HEK293 (cell line): ENCODE data around the gene SLC19A2.

Source experiments
- BCL11B ChIP-seq: fragments of 450-650 bp; formaldehyde crosslinking; IDR thresholded peaks from 2 replicates; pipeline ENCODE4 v1.5.1; 2016; ENCODE audit warnings: low read depth, missing biosample characterization, missing genetic modification characterization
- KLF10 ChIP-seq: fragments of 450-650 bp; IDR thresholded peaks from 2 replicates; pipeline ENCODE4 v1.5.1; 2018; ENCODE audit warnings: missing biosample characterization, mild to moderate bottlenecking, missing genetic modification characterization
- MEIS1 ChIP-seq: sonication (generic); formaldehyde crosslinking; IDR thresholded peaks from 2 replicates; pipeline ENCODE4 v1.8.1; 2022; ENCODE audit warnings: missing genetic modification reagents, mild to moderate bottlenecking, borderline replicate concordance
- PRDM1 ChIP-seq: fragments of 450-650 bp; formaldehyde crosslinking; IDR thresholded peaks from 2 replicates; pipeline ENCODE4; 2016; ENCODE audit warnings: missing biosample characterization, missing genetic modification characterization
- REPIN1 ChIP-seq: fragments of 450-650 bp; formaldehyde crosslinking; IDR thresholded peaks from 2 replicates; pipeline ENCODE4 v1.5.1; 2017; ENCODE audit warnings: missing biosample characterization, missing genetic modification characterization, low read depth
- SCRT1 ChIP-seq: fragments of 450-650 bp; formaldehyde crosslinking; IDR thresholded peaks from 2 replicates; pipeline ENCODE4 v1.5.1; 2016; ENCODE audit warnings: missing biosample characterization, missing genetic modification characterization, borderline replicate concordance
- ZBTB20 ChIP-seq: fragments of 450-650 bp; formaldehyde crosslinking; IDR thresholded peaks from 2 replicates; pipeline ENCODE4 v1.5.1; 2016; ENCODE audit warnings: missing biosample characterization, missing genetic modification characterization
- ZBTB8A ChIP-seq: fragments of 450-650 bp; formaldehyde crosslinking; IDR thresholded peaks from 2 replicates; pipeline ENCODE4 v1.5.1; 2016; ENCODE audit warnings: missing biosample characterization, missing genetic modification characterization
- ZNF121 ChIP-seq: fragments of 450-650 bp; formaldehyde crosslinking; IDR thresholded peaks from 2 replicates; pipeline ENCODE4 v1.5.1; 2016; ENCODE audit warnings: missing biosample characterization, missing genetic modification characterization
- ZNF133 ChIP-seq: fragments of 450-650 bp; formaldehyde crosslinking; IDR thresholded peaks from 2 replicates; pipeline ENCODE4 v1.5.1; 2016; ENCODE audit warnings: missing biosample characterization, missing genetic modification characterization
- ZNF292 ChIP-seq: fragments of 450-650 bp; formaldehyde crosslinking; IDR thresholded peaks from 2 replicates; pipeline ENCODE4 v1.5.1; 2016; ENCODE audit warnings: low read depth, missing biosample characterization, missing genetic modification characterization, borderline replicate concordance
- ZNF501 ChIP-seq: fragments of 450-650 bp; formaldehyde crosslinking; IDR thresholded peaks from 2 replicates; pipeline ENCODE4 v1.5.1; 2016; ENCODE audit warnings: missing biosample characterization, missing genetic modification characterization
- ZNF529 ChIP-seq: fragments of 450-650 bp; formaldehyde crosslinking; IDR thresholded peaks from 2 replicates; pipeline ENCODE4 v1.5.1; 2017; ENCODE audit warnings: missing genetic modification characterization, missing biosample characterization; ENCODE audit not compliant: insufficient replicate concordance
- ZNF548 ChIP-seq: fragments of 450-650 bp; formaldehyde crosslinking; IDR thresholded peaks from 2 replicates; pipeline ENCODE4 v1.5.1; 2016; ENCODE audit warnings: missing biosample characterization, missing genetic modification characterization
- ZNF558 ChIP-seq: fragments of 450-650 bp; formaldehyde crosslinking; IDR thresholded peaks from 2 replicates; pipeline ENCODE4 v1.5.1; 2016; ENCODE audit warnings: missing biosample characterization, missing genetic modification characterization
- ZNF747 ChIP-seq: fragments of 450-650 bp; formaldehyde crosslinking; IDR thresholded peaks from 2 replicates; pipeline ENCODE4 v1.5.1; 2016; ENCODE audit warnings: missing biosample characterization, missing genetic modification characterization
- ZNF76 ChIP-seq: fragments of 450-650 bp; formaldehyde crosslinking; IDR thresholded peaks from 2 replicates; pipeline ENCODE4; 2016; ENCODE audit warnings: low read depth, missing biosample characterization, missing genetic modification characterization, borderline replicate concordance
- ZSCAN23 ChIP-seq: fragments of 450-650 bp; formaldehyde crosslinking; IDR thresholded peaks from 2 replicates; pipeline ENCODE4 v1.5.1; 2016; ENCODE audit warnings: missing biosample characterization, missing genetic modification characterization
- TF ChIP-seq, protein P1 (sequence below): fragments of 450-650 bp; formaldehyde crosslinking; IDR thresholded peaks from 2 replicates; pipeline ENCODE4 v1.5.1; 2016; ENCODE audit warnings: missing biosample characterization, missing genetic modification characterization
- TF ChIP-seq, protein P2 (sequence below): sonication (generic); formaldehyde crosslinking; IDR thresholded peaks from 2 replicates; pipeline ENCODE4 v1.8.1; 2022; ENCODE audit warnings: mild to moderate bottlenecking, moderate library complexity, missing genetic modification reagents
- TF ChIP-seq, protein P3 (sequence below): fragments of 450-650 bp; formaldehyde crosslinking; IDR thresholded peaks from 2 replicates; pipeline ENCODE4 v1.5.1; 2016; ENCODE audit warnings: missing biosample characterization, missing genetic modification characterization
- TF ChIP-seq, protein P4 (sequence below): fragments of 450-650 bp; IDR thresholded peaks from 2 replicates; pipeline ENCODE4 v1.5.1; 2018; ENCODE audit warnings: missing biosample characterization, mild to moderate bottlenecking, missing genetic modification characterization
- TF ChIP-seq, protein P5 (sequence below): fragments of 450-650 bp; formaldehyde crosslinking; IDR thresholded peaks from 2 replicates; pipeline ENCODE4 v1.5.1; 2016; ENCODE audit warnings: missing biosample characterization, missing genetic modification characterization
- TF ChIP-seq, protein P6 (sequence below): fragments of 450-650 bp; formaldehyde crosslinking; IDR thresholded peaks from 2 replicates; pipeline ENCODE4 v1.5.1; 2016; ENCODE audit warnings: missing biosample characterization, missing genetic modification characterization, low read depth
- TF ChIP-seq, protein P7 (sequence below): fragments of 450-650 bp; formaldehyde crosslinking; optimal IDR thresholded peaks from 2 replicates; pipeline ENCODE3; 2016; ENCODE audit warnings: missing biosample characterization, mild to moderate bottlenecking, missing genetic modification characterization

Gene SLC19A2

DNA sequence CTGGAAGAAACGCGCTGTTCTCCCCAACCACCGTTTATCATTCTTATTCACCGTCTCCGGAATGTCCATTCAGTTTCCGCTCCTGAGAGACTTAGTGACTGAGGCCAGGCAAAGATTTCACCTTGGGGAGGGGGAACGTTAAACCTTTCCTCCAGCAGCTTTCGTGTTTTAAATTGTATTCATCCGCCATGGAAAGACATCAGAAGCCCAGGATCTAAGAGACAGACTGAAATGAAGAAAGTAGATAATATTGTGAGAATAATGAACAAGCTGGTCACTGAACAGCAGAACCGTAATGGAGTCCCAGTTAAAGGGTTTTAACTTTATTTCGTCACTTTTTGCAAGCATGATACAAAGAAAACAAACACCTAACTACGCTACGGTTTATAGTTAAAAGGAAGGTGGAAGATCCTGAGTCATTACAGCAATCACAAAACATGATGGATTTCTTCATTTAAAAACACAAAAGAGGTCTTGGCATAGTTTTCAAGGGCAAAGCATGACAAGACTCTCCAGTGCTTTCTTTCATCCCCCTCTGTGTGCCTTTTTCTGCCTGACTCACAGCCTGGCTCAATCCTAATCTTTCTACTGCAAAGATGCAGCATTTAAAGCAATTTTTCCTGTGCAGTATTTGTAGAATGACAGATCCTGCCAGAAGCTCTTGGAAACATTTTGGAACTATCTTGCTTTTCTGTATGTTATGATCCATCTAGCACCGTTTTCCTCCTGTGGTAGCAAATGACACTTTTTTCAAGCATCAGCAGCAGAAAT is 722 bp upstream of the SLC19A2 start (continued):
- TF ChIP-seq, protein P1, sequence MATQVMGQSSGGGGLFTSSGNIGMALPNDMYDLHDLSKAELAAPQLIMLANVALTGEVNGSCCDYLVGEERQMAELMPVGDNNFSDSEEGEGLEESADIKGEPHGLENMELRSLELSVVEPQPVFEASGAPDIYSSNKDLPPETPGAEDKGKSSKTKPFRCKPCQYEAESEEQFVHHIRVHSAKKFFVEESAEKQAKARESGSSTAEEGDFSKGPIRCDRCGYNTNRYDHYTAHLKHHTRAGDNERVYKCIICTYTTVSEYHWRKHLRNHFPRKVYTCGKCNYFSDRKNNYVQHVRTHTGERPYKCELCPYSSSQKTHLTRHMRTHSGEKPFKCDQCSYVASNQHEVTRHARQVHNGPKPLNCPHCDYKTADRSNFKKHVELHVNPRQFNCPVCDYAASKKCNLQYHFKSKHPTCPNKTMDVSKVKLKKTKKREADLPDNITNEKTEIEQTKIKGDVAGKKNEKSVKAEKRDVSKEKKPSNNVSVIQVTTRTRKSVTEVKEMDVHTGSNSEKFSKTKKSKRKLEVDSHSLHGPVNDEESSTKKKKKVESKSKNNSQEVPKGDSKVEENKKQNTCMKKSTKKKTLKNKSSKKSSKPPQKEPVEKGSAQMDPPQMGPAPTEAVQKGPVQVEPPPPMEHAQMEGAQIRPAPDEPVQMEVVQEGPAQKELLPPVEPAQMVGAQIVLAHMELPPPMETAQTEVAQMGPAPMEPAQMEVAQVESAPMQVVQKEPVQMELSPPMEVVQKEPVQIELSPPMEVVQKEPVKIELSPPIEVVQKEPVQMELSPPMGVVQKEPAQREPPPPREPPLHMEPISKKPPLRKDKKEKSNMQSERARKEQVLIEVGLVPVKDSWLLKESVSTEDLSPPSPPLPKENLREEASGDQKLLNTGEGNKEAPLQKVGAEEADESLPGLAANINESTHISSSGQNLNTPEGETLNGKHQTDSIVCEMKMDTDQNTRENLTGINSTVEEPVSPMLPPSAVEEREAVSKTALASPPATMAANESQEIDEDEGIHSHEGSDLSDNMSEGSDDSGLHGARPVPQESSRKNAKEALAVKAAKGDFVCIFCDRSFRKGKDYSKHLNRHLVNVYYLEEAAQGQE (tag by site-specific recombination) = peak; percentile 53
- TF ChIP-seq ZNF133 (tag by site-specific recombination) (no peak), KLF10 (tag by site-specific recombination) (no peak; the same call in 1 of the 2 replicates), ZNF501 (tag by site-specific recombination) (peak; percentile 66; the same call in 1 of the 2 replicates), ZSCAN23 (no peak), PRDM1 (tag by site-specific recombination) (peak; percentile 83), ZNF529 (tag by site-specific recombination) (no peak), SCRT1 (0 out of 2 replicates have a peak, but pooled peaks have one; percentile 6), BCL11B (tag by site-specific recombination) (no peak), ZNF76 (tag by site-specific recombination) (no peak; the same call in 1 of the 2 replicates), ZBTB8A (tag by site-specific recombination) (no peak), ZBTB20 (tag by site-specific recombination) (no peak; the same call in 1 of the 2 replicates), MEIS1 (no peak), ZNF121 (tag by site-specific recombination) (no peak), ZNF548 (tag by site-specific recombination) (no peak), REPIN1 (tag by site-specific recombination) (peak; percentile 91; the same call in 1 of the 2 replicates), ZNF747 (tag by site-specific recombination) (no peak), ZNF558 (tag by site-specific recombination) (peak; percentile 35; the same call in 1 of the 2 replicates), ZNF292 (tag by site-specific recombination) (no peak)
- TF ChIP-seq, protein P2, sequence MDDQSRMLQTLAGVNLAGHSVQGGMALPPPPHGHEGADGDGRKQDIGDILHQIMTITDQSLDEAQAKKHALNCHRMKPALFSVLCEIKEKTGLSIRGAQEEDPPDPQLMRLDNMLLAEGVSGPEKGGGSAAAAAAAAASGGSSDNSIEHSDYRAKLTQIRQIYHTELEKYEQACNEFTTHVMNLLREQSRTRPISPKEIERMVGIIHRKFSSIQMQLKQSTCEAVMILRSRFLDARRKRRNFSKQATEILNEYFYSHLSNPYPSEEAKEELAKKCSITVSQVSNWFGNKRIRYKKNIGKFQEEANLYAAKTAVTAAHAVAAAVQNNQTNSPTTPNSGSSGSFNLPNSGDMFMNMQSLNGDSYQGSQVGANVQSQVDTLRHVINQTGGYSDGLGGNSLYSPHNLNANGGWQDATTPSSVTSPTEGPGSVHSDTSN (CRISPR knock-in tag) = no peak
- TF ChIP-seq, protein P3, sequence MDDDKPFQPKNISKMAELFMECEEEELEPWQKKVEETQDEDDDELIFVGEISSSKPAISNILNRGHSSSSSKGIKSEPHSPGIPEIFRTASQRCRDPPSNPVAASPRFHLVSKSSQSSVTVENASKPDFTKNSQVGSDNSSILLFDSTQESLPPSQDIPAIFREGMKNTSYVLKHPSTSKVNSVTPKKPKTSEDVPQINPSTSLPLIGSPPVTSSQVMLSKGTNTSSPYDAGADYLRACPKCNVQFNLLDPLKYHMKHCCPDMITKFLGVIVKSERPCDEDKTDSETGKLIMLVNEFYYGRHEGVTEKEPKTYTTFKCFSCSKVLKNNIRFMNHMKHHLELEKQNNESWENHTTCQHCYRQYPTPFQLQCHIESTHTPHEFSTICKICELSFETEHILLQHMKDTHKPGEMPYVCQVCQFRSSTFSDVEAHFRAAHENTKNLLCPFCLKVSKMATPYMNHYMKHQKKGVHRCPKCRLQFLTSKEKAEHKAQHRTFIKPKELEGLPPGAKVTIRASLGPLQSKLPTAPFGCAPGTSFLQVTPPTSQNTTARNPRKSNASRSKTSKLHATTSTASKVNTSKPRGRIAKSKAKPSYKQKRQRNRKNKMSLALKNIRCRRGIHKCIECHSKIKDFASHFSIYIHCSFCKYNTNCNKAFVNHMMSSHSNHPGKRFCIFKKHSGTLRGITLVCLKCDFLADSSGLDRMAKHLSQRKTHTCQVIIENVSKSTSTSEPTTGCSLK (tag by site-specific recombination) = no peak
- TF ChIP-seq, protein P4, sequence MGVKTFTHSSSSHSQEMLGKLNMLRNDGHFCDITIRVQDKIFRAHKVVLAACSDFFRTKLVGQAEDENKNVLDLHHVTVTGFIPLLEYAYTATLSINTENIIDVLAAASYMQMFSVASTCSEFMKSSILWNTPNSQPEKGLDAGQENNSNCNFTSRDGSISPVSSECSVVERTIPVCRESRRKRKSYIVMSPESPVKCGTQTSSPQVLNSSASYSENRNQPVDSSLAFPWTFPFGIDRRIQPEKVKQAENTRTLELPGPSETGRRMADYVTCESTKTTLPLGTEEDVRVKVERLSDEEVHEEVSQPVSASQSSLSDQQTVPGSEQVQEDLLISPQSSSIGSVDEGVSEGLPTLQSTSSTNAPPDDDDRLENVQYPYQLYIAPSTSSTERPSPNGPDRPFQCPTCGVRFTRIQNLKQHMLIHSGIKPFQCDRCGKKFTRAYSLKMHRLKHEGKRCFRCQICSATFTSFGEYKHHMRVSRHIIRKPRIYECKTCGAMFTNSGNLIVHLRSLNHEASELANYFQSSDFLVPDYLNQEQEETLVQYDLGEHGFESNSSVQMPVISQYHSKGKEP (tag by site-specific recombination) = no peak; the same call in 1 of the 2 replicates
- TF ChIP-seq, protein P5, sequence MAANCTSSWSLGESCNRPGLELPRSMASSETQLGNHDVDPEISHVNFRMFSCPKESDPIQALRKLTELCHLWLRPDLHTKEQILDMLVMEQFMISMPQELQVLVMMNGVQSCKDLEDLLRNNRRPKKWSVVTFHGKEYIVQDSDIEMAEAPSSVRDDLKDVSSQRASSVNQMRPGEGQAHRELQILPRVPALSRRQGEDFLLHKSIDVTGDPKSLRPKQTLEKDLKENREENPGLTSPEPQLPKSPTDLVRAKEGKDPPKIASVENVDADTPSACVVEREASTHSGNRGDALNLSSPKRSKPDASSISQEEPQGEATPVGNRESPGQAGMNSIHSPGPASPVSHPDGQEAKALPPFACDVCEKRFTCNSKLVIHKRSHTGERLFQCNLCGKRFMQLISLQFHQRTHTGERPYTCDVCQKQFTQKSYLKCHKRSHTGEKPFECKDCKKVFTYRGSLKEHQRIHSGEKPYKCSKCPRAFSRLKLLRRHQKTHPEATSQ (tag by site-specific recombination) = no peak; the same call in 1 of the 2 replicates
- TF ChIP-seq, protein P6, sequence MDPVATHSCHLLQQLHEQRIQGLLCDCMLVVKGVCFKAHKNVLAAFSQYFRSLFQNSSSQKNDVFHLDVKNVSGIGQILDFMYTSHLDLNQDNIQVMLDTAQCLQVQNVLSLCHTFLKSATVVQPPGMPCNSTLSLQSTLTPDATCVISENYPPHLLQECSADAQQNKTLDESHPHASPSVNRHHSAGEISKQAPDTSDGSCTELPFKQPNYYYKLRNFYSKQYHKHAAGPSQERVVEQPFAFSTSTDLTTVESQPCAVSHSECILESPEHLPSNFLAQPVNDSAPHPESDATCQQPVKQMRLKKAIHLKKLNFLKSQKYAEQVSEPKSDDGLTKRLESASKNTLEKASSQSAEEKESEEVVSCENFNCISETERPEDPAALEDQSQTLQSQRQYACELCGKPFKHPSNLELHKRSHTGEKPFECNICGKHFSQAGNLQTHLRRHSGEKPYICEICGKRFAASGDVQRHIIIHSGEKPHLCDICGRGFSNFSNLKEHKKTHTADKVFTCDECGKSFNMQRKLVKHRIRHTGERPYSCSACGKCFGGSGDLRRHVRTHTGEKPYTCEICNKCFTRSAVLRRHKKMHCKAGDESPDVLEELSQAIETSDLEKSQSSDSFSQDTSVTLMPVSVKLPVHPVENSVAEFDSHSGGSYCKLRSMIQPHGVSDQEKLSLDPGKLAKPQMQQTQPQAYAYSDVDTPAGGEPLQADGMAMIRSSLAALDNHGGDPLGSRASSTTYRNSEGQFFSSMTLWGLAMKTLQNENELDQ (tag by site-specific recombination) = no peak
- TF ChIP-seq, protein P7, sequence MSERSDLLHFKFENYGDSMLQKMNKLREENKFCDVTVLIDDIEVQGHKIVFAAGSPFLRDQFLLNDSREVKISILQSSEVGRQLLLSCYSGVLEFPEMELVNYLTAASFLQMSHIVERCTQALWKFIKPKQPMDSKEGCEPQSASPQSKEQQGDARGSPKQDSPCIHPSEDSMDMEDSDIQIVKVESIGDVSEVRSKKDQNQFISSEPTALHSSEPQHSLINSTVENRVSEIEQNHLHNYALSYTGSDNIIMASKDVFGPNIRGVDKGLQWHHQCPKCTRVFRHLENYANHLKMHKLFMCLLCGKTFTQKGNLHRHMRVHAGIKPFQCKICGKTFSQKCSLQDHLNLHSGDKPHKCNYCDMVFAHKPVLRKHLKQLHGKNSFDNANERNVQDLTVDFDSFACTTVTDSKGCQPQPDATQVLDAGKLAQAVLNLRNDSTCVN = no peak
